ENCODE measurements around the gene PRKAB1. TPM values are rescaled to one million over a fixed set of nuclear protein-coding genes. Genes with fewer than 3 reads are reported as not detected.

The PRKAB1 gene
- total RNA-seq, 2 donors from 2014 or later = 26.6 to 28.9 TPM

DNA sequence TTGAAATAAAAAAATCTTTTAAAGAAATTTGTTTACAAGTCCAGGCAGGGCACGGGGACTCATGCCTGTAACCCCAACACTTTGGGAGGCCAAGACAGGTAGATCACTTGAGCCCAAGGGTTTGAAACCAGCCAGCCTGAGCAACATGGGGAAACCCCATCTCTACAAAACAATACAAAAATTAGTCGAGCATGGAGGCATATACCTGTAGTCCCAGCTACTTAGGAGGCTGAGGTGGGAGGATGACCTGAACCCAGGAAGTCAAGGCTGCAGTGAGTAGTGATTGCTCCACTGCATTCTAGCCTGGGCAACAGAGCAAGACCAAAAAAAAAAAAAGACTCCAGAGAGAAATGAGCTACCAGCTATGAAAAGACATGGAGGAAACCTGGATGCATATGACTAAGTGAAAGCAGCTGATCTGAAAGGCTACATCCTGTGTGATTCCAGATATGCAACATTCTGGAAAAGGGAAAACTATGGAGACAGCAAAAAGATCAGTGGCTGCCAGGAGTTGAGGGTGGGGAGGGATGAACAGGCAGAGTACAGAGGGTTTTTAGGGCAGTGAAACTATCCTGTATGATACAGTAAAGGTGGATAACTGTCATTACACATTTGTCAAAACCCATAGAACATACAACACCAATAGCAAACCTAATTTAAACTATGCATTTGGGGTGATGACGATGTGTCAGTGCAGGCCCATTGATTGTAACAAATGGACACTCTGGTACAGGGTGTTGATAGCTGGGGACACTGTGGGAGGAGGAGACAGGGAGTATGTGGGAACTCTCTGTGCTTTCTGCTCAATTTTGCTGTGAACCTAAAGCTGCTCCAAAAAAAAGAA lies 59.9 kb downstream of the PRKAB1 start:
- no peaks in the 10 kb centered on the region for H3K4me1 Mint-ChIP-seq
- H3K27ac Mint-ChIP-seq = no peak overlapping the region
- ATAC-seq (replicated peaks) = no peak
- no peak overlapping the region for H3K4me3 Mint-ChIP-seq
- no peaks in the 10 kb centered on the region for H3K9me3 Mint-ChIP-seq
- no peaks in the 10 kb centered on the region for H3K27me3 Mint-ChIP-seq
- no peaks in the 10 kb centered on the region for H3K36me3 Mint-ChIP-seq (ENCODE audit: low read depth)

DNA sequence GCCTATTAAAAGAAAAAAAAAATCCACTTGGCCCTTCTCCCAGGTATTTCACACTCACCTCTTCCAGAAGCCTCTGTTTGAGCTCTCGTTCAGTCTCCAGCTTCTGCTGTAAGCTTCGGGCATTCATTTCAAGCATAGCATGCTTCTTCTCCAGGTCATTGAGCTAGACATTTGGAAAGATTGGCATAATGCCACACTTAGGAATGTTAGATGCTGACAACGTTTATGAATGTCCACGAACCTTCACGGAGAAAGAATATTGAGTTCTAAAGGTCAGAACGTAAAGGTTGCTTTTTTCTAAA lies 60.5 kb downstream of the PRKAB1 start:
- Mint-ChIP-seq H3K36me3 (ENCODE audit: low read depth) (no peaks in the 10 kb centered on the region), H3K9me3 (no peaks in the 10 kb centered on the region), H3K4me1 (no peaks in the 10 kb centered on the region), H3K27me3 (no peaks in the 10 kb centered on the region), H3K4me3 (no peak overlapping the region), H3K27ac (no peak overlapping the region)
- ATAC-seq (replicated peaks) = no peak

DNA sequence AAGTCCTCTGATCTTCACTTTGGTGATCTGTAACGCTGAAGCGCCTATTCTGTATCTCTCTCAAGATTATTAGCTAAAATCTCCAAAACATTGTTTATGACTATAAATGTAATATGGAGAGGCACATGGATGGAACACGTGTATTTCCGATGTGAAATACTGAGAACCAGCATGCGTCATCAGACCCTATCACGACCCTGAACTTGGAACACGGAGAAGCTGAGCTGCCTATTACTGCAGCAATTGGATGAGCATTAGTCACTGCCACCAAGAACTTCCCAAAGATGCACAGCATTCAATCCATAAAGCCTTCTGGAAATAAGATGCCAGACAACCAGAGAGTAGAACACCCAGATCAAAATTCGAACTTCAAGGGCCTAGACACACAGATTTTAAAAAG lies 61.9 kb downstream of the PRKAB1 start:
- Mint-ChIP-seq H3K4me3 (no peak overlapping the region), H3K9me3 (no peaks in the 10 kb centered on the region), H3K27me3 (no peaks in the 10 kb centered on the region), H3K27ac (no peak overlapping the region), H3K4me1 (no peaks in the 10 kb centered on the region), H3K36me3 (ENCODE audit: low read depth) (peaks cover 6% of the 10 kb centered on the region)
- no peak for ATAC-seq (replicated peaks)

DNA sequence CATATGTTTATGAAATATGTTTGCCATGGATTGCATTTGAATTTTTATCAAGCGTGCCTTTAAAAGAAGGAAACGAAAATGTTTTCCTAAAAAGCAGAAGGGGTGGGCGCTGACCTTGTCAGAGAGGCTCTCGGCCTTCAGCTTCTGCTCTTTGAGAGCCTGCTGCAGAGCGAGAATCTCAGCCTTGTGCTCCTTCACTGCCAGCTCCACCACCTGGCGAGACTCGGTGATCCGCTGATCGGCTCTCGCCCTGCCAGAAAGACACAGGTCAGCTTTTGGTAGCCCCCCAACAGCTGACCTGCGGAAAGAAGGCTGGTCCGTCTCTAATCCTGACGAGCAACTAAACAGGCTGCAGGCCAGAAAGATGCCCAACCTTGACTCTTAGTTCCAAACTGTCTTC lies 62.4 kb downstream of the PRKAB1 start:
- no peaks in the 10 kb centered on the region for H3K9me3 Mint-ChIP-seq

More for the DNA sequence above, 62.4 kb downstream of the PRKAB1 start:
- peaks cover 6% of the 10 kb centered on the region for H3K36me3 Mint-ChIP-seq (ENCODE audit: low read depth)
- H3K4me1 Mint-ChIP-seq = no peaks in the 10 kb centered on the region
- H3K27me3 Mint-ChIP-seq = no peaks in the 10 kb centered on the region
- no peak overlapping the region for H3K27ac Mint-ChIP-seq
- no peak for ATAC-seq (replicated peaks)
- no peak overlapping the region for H3K4me3 Mint-ChIP-seq

Other genes starting within 250 kb of the PRKAB1 start
- not detected for gene TMEM233, start 74.4 kb upstream of the PRKAB1 start, total RNA-seq
- 10 to 100 TPM; 64.2 to 88.1 TPM for gene CIT, start 209.2 kb downstream of the PRKAB1 start, total RNA-seq